ENCODE data around the gene CABLES1. TPM values are rescaled to one million over a fixed set of nuclear protein-coding genes. Genes with fewer than 3 reads are reported as not detected.

The CABLES1 gene
- polyA plus RNA-seq, 1 of the 3 experiments (the other 2 are of a cell fraction), result 2.2 TPM

GRCh38 chr18:23237524-23238151 lies 102.4 kb downstream of the CABLES1 start (continued):
- TF ChIP-seq SIN3A (IDR thresholded peaks at IDR 0.05; ENCODE audit: borderline replicate concordance, low read depth, low read length), result no peak

- Histone ChIP-seq H3K4me1 (ENCODE audit: control insufficient read depth in 1 of 2, insufficient read depth in 2 of 2, low read depth in 1 of 2, low read length in 1 of 2) (peaks cover 0 to 9% of the 10 kb centered on the region in 2 experiments; a peak in 1 of 4 replicates), H3K9me3 (no peaks in the 10 kb centered on the region), H3K4me3 (ENCODE audit: low read depth in 2 of 2, low read length in 1 of 2) (no peak overlapping the region), H3K27ac (ENCODE audit: low read depth in 2 of 2, low read length in 1 of 2) (no peak overlapping the region), H3K4me2 (no peak overlapping the region), H3K9ac (no peak overlapping the region), H3K79me2 (ENCODE audit: insufficient read depth) (no peaks in the 10 kb centered on the region), H3F3A (replicated peaks; ENCODE audit: insufficient read depth) (no peaks in the 10 kb centered on the region), H3K9me2 (no peaks in the 10 kb centered on the region), H3K27me3 (ENCODE audit: insufficient read depth) (no peaks in the 10 kb centered on the region), H2AFZ (ENCODE audit: low read depth) (no peak overlapping the region), H4K20me1 (ENCODE audit: insufficient read depth) (no peaks in the 10 kb centered on the region), H3K36me3 (replicated peaks in 1 of 2; ENCODE audit: control insufficient read depth in 1 of 2, insufficient read depth in 2 of 2, low read length in 1 of 2) (no peaks in the 10 kb centered on the region)
- 94% methylated on average over 7 of the region's 7 CpGs for WGBS (ENCODE audit: low lambda C conversion rate)
- POLR2A ChIA-PET, result no interaction called here
- DNase-seq, result no peak
- CTCF ChIA-PET, result interaction anchor here (1.8 kb wide), 1 partner anchor 10 kb away, joined by 6 read pairs; no protein-coding TSS in a partner anchor
- TF ChIP-seq SIN3A (IDR thresholded peaks at IDR 0.05; ENCODE audit: borderline replicate concordance, low read depth, low read length), result no peak
- no peak for TF ChIP-seq USF2 (IDR thresholded peaks at IDR 0.05; ENCODE audit: borderline replicate concordance, low read depth, low read length)
- TF ChIP-seq TAF1 (IDR thresholded peaks at IDR 0.05; ENCODE audit: borderline replicate concordance, low read depth, low read length), result no peak
- TF ChIP-seq REST (IDR thresholded peaks at IDR 0.05; ENCODE audit: low read depth, low read length), result no peak
- TF ChIP-seq FOXM1 (IDR thresholded peaks at IDR 0.05; ENCODE audit: low read depth), result no peak
- TF ChIP-seq RXRA (IDR thresholded peaks at IDR 0.05; ENCODE audit: borderline replicate concordance, low read depth), result no peak
- TF ChIP-seq FOXJ3 (CRISPR knock-in tag; IDR thresholded peaks at IDR 0.05), result no peak
- TF ChIP-seq ZBTB33 (IDR thresholded peaks at IDR 0.05; ENCODE audit: borderline replicate concordance, low read depth), result no peak
- TF ChIP-seq MEF2A (IDR thresholded peaks at IDR 0.05; ENCODE audit: borderline replicate concordance, low read depth), result no peak
- no peak for TF ChIP-seq NFIC (IDR thresholded peaks at IDR 0.05; ENCODE audit: borderline replicate concordance)
- no peak for TF ChIP-seq GATA2 (CRISPR knock-in tag; IDR thresholded peaks at IDR 0.05)
- no peak for TF ChIP-seq CHD2 (IDR thresholded peaks at IDR 0.05; ENCODE audit: low read length, partially characterized antibody)
- TF ChIP-seq ELF1 (IDR thresholded peaks at IDR 0.05), result no peak
- no peak for TF ChIP-seq SMC3 (IDR thresholded peaks at IDR 0.05; ENCODE audit: low read depth, low read length)
- no peak for TF ChIP-seq PBX3 (IDR thresholded peaks at IDR 0.05)
Observed at GRCh38 chr18:23238152-23238531, 102.9 kb downstream of the CABLES1 start.
